HG03159 (cell line): ENCODE data around the gene COPZ1.
"Not testable (repeated sequence)": the region's sequence is repeated elsewhere in the genome, so short reads cannot be mapped to it uniquely, and the experiment has no call there.

Experiments
- ATAC-seq: cut with Tn5 transposase; IDR thresholded peaks from one replicate; pipeline ENCODE4 v1.9.1; 2021; ENCODE audit warnings: mild to moderate bottlenecking, moderate library complexity; ENCODE audit not compliant: unreplicated experiment

COPZ1 gene

DNA sequence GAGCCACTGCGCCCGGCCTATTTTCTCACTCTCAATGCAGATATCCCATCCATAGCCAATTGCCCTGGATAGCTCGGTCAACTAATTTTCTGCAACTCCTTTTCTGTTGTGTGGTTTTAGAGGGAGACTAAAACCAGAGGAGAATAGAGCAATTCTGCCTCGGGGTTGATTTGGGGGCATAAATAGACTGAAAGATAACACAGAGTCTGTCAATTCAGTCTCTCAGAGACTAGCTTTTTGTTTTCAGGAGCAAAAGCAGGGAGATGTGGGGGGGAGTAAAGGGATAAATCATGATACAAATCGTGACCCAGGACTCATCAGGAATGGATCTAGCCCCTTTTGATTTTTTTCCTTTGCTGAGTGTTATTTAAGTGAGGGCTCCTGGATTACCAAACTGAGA lies 6.5 kb downstream of the COPZ1 start:
- ATAC-seq: no peak

DNA sequence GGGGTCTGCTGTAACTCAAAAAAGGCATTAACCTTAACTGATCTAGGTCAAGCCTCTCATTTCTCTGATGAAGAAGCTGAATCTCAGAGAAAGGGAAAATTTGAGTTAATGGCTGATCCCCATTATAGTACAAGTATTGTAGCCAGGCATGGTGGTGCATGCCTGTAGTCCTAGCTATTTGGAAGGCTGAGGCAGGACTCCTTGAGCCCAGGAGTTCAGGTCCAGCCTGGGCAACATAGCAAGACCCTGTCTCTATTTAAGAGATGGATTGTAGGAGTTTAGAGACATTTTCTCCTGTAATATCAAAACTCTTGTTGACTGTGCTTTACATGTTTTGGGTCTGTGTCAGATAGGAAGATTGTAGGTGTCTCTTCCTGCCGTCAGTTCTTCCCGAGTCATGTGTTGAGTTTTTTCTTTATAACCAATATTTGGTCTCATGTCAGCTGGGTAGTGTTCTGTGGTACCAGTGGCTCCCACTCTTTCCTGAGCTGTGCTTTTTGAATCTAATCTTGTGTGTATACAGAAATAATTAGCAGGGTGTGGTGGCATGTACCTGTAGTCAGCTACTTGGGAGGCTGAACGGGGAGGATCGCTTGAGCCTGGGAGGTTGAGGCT lies 8.6 kb downstream of the COPZ1 start:
- ATAC-seq: no peak

DNA sequence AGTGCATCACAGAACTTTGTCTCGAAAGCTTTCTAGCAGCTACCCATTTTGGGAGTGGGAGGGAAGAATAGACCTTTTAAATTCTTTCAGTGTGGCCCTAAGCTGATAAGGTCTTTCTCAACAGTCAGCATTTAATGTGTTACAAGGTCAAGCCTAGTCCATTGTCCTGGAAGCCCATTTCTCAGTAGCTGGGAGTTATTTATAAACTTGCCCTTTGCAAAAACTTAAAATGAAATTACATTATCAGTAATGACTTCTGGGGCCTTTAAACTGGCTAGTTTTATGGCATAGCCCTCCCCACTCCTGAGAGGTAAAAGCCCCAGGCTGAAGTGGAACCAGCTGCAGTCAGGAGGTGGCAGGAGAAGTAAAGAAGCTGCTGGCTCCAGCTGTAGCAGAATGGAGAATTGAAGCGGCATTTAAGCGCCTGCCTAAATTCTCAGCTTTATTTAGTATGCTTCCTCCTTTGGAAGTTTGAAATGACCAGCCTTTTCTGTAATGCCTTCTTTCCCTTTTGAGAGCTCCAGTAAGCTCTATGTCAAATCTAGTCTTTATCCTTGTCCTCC lies 12.4 kb downstream of the COPZ1 start:
- no peak for ATAC-seq

DNA sequence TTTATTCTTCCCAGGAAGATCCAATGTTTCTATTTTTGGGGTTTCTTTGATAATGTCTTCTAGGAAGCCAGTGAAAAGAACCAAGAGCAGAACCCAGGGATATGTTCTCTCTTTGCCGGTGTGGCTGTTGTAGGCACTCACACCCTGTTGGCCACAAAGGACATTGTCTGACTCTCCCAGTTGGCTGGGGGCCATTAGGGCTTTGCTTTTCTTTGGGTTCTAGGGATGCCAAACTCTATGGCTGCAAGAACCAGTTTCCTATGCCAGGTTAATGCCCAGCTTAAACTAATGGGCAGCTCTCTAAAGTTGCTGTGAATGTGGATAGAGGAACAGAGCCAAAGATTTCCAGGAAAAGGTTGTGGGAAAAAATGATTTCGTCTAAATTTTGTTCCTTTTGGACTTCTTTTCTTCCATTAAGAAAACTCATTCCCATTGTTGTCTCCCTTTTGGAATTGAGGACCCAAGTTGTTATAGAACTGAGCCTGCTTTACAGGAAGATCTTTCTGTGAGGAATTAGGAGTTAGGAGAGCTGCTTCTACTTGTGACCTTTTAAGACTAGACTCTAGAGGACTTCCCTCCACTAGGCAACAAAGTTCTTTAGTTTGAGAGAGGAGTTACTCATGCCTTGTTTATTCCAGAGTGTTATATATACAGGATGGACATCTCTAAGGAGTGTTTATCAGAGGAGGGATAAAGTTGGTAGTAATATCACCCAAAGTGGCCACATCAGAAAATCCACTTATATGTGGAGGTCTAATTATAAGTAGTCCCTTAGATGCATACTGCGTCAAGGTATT lies 13.1 kb downstream of the COPZ1 start:
- no peak for ATAC-seq

DNA sequence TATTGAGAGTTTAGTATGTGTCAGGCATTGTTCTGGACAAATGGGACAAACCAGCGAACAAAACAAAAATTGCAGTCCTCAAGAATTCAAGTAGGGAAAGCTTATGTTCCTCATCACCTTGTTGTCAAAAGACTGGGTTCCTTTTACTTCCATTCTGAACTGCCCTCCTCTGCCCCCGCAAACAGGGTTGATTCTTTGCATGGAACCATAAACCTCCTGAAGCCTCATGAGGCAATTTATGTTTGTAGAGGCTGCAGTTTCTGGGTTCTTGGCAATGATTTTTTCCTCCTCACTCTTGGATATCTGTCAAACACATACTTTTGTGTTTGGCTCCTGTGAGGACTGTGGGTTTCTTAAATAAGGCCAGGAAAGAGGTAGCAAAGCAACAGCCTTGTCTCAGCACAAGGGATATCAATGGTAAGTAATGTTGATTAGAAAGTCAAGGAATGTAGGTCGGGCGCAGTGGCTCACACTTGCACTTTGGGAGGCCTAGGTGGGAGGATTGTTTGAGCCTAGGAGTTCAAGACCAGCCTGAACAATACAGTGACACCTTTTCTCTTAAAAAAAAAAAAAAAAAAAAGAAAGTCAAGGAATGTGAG lies 13.9 kb downstream of the COPZ1 start:
- ATAC-seq: no peak

DNA sequence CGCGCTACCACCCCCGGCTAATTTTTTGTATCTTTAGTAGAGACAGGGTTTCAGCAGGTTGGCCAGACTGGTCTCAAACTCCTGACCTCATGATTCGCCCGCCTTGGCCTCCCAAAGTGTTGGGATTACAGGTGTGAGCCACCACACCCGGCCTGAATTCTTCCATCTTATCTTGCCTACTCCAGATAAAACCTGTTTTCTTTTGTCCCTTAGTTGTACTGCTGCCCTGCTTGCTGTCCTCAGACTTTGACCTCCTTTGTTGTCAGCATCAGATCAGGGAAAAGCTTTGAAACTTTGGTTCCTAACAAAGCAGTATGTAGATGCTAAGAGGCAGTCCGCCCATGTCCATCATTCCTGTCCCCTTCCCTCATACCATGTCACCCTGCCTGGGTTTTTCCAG lies 15.9 kb downstream of the COPZ1 start:
- ATAC-seq: no peak

DNA sequence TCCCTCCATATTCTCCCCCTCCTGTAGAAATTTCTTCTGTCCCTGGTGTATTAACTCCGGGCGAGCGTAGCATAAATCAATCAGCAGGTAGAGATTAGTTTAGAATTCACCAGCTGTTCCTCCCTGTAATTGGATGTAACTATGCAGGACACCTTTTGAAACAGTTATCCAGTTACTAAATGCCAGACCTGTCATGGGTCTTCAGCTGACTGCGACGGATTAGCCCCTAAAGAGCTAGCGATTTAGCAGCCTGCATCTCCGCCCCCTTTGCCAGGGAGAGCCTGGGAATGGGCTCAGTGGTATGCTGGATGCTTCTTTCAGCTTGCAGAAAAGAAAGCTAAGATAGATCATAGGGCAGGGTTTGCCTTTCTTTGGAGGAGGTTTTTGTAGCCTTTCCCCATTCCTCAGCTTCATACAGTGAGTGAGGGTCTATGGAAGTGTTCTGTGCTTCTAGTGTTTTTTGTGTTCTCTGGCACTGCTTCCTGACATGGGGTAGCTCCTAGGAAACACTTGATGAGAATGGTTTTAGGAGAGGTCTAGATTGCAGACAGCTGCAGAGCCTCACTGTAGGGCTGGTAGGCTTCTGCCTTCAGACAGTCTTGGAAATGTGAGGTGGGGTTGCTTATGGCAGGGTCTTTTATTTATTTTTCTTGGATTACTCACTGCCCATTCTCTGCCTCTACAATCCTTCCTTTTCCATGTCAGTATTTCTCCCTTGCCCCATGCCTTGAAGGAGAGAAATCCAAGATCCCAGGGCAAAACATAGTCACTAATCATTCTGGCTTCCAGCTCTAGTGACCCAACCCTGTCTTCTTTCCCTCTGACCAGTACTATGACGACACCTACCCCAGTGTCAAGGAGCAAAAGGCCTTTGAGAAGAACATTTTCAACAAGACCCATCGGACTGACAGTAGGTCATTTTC lies 16.7 kb downstream of the COPZ1 start:
- ATAC-seq: no peak

DNA sequence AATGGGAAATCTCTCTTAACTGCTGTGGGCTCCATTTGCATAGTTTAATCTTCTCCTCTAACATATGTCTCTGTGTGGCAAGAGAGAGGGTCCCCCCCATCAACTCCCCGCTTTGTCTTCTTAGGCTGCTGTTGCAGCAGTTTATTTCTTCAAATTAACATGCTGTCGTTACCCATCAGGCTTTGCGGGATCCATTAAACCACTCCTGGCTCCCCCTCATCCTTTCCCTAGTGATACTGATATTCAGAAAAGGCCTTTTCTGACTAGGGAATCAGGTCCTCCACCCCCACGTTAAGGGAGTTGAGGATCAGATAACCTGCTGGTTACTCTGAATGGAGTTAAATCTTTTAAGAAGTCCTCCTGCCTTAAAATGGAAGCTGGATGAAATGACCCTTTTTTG lies 24.1 kb downstream of the COPZ1 start:
- no peak for ATAC-seq

DNA sequence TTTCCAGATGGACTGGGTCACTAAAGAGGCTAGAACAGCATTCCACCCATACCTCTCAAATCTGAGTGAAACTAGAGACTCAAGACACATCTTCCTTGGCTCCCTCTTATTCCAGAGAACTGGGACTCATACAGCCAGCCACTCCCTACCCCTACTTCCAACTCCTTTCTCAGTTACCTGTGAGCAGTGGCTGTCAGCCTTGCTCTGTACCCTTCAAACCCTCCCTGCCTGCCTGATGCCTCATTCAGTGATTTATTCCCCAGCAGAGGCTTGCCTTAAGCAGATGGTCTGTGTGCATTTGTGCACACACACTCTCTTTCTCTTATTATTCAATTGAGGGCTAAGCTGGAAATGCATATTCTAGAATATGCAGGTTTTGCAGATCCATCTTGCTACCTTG lies 24.7 kb downstream of the COPZ1 start:
- ATAC-seq: no peak

DNA sequence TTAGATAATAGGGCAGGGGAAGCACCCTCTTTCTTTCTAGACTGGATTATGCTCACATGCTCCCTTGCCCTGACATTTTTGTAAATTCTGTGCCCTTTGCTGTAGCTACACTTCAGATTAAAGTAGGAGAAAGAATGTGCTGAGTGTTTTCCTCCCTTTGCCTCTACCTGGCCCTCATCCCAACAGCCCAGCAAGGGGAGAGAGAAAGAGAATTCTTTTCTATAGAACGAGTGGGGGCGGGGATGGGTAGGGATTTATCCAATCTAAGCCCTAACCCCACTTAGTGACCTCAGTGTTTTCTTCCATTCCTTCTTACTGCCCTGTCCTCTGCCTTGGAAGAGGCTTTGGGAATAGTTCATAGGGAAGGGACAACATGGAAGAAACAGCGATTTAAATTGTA lies 25.8 kb downstream of the COPZ1 start:
- no peak for ATAC-seq

DNA sequence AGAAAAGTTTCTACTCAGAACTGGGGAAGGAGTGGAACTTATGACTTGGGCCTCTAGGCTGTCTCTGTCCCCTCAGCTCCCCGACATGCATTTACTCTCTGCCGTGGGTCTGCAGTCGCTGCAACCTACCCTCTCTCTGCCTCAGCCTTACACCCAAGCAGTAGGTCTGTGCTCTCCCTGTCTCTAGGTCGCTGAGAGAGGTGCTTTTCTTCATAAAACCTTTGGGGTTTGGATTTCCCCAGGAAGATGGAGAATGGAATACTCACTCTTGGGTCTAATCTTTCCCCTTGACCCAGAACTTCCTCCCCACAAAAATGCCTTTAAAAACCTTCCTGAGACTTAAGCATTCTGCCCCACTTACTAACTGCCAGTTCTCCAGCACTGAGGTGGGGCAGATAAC lies 26.4 kb downstream of the COPZ1 start:
- ATAC-seq: no peak

DNA sequence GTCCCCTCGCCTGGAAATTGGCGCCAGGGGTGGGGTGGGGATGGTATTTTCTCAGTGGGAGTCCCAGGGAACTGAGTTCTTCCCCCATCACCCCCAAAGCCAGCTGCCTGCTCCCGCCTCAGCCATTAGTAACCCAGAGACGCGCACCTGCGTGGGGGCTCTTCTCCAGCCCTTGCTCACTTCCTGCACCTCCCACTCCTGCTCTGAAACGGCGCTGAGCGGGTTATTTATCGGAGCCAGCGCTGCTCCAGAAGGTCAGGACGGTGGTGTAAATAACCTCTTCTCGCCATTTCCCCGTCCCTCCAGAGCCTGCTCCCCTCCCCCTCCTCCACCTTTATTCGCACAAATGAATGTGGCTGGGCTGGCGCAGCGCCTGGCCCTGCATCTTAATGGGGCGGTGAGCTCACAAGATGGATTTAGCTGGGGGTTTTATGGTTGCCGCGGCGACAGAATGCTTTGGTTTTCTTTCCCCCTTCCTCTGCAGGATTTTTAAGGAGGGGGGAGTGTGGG lies 27.1 kb downstream of the COPZ1 start:
- no peak for ATAC-seq

DNA sequence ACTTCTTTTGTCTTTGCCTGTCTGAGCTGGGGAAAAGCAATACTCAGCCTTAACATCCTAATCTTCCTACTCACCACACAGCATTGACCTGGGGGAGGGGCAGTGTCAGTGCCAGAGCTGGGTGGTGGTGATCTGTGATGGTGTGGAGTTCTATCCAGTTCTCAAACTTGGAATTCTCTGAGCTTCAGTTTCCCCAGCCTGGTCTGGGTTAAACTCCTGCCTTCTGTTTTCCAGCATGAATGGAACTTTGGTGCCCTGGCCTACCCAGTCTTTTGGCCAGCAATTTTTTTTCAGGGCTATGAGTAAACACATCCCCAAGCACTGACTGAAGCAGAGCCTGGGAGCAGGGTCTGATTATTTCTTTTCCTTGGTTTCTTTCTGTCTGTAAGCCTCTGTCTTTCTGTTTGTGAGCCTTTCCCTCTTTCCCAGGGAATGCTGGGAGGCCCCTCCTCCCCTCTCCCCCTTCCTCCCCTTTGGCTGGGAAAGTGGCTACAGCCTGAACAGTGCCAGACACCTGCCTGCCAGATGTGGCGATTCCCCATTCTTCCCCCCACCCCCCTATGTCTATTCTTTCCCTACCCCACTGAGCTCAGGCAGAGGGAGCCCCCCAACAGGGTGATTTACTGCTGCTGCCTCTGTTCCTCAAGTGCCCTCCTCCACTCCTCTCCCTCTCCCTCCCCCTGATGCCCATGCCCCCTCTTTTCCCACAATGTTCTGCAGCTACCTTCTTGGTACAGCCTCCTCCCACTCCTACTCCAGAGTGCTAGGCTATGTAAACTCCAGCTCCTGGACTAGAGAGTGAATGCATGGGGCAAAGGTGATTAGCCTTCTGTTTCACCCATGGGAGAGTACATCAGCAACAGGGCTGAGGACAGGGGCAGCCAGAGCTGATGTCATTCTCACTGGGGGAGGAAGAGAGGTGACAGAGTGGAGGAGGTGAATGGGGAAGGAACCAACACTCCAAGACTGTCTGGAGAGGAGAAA lies 28.3 kb downstream of the COPZ1 start:
- ATAC-seq: no peak

DNA sequence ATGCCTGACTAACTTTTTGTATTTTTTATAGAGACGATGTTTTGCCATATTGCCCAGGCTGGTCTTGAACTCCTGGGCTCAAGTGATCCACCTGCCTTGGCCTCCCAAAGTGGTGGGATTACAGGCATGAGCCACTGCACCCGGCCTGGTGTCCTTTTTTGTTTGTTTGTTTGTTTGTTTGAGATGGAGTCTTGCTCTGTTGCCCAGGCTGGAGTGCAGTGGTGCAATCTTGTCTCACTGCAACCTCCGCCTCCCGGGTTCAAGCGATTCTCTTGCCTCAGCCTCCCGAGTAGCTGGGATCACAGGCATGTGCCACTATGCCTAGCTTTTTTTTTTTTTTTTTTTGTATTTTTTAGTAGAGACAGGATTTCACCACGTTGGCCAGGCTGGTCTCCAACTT lies 29.3 kb downstream of the COPZ1 start:
- not testable (repeated sequence) for ATAC-seq

DNA sequence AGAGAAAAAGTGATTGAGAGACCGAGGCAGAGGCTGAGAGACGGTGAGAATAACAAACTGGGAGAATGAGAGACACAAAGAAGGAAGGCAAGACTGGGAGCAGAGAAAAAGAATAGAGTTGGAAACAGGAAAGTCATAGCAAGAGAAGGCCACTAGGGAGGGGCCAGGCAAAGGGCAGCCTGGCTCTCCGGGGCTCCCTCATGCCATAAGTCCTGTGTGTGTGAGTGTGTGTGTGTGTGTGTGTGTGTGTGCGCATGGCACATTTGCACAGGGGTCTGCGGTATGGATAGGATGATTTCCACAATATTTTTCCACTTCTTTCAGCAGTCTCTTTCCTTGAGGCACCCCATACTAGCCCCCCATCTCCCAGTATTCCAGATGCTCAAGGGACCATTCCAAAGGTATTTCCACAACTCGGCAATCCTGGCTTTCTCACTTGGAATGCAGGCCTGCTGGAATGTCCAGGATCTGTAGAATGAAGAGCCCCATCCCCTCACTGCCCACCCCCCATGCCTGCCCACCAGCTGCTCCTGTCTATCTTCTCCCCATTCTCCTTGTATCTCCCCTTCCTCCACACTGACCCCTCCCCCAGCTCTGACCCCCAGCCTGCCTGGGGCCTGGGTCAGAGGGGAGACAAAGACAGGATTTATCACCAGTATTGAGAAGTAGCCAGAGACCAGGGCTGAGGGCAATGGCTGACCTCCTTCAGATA lies 30.3 kb downstream of the COPZ1 start:
- no peak for ATAC-seq

DNA sequence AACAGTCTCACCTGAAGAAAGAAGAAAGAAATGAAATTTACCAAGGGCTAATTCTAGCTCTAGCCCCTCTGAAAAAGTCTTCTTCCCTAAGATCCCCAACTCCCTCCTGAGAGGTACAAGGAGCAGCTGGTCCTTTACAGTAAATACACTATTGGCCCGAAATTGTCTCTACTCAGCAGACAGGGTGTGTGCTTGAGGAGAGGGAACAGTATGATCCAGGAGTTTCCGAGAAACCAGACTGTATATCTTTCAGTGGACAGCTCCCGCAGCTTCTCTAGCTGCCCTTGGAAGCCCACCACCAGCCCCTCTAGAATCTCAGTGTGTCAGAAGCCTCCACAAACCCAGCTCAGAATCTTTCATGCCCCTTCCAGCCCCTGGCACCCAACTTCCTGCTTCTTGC lies 31.3 kb downstream of the COPZ1 start:
- no peak for ATAC-seq

DNA sequence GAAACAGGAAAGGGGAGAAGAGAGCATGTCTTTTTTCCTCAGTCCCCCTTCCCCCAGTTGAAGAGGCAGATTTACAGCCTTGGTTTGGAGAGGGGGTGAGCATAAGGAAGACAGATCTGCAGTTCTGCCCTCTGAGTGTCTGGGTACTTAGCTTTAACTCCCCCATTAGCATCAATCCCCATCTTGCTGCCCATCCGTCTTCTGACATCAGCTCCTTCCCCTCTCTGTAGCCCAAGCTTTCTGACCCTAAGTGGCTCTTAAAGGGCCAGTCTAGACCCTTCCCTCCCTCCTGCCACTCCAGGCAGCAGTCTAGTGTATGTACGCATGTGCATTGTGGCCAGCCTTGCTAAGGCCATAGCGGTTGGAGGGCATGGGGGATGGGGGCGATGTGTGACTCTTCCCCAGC lies 32.0 kb downstream of the COPZ1 start:
- ATAC-seq: no peak

DNA sequence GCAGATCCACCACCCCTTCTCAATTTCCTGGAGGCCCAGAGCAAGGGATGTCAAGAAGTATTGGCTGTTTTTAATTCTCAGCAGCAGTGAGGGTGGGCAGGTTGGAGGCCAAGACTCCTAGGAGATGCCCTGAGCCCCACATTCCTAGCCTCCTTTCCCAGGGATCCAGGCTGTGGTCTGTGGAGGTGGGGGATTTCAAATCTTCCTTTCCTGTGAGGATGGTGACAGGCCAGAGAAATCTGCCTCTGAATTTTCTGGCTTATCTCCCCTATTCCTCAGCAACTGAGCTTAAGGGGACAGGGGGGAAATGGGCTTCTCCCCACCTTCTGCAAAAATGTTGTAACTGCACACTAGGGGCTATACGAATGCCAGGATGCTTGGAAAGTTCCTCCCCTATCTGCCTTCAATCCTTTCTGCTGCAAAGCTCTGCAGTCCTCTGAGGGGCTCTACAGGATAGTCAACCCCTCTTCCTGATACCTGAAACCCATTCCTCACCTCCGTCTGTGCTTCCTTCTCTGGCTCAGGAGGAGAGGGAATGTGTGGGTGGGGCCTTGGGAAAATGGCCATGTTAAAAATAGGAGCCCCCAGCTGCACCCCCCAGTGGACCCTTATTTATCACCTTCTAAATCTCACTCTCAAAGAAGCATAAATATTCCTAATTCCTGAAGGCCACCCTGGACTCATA lies 32.7 kb downstream of the COPZ1 start:
- no peak for ATAC-seq
